HG03521 (cell line): ENCODE measurements around the gene CTBS.
"Not testable (repeated sequence)": the region's sequence is repeated elsewhere in the genome, so short reads cannot be mapped to it uniquely, and the experiment has no call there.

Experiments
- ATAC-seq: cut with Tn5 transposase; IDR thresholded peaks from one replicate; pipeline ENCODE4 v1.9.1; 2021; ENCODE audit warnings: mild to moderate bottlenecking, moderate library complexity; ENCODE audit not compliant: unreplicated experiment

CTBS gene, protein sequence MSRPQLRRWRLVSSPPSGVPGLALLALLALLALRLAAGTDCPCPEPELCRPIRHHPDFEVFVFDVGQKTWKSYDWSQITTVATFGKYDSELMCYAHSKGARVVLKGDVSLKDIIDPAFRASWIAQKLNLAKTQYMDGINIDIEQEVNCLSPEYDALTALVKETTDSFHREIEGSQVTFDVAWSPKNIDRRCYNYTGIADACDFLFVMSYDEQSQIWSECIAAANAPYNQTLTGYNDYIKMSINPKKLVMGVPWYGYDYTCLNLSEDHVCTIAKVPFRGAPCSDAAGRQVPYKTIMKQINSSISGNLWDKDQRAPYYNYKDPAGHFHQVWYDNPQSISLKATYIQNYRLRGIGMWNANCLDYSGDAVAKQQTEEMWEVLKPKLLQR

GRCh38 chr1:84573967-84574842 lies at the start of gene CTBS:
Gene CTBS, minus strand, starts transcription at chr1:84574440. Its CDS starts 25 bp downstream, at chr1:84574415.
- peak; percentile 89 for ATAC-seq

- no peak for ATAC-seq
Observed at GRCh38 chr1:84621553-84621952, 47.3 kb upstream of the CTBS start.

GRCh38 chr1:84620720-84621313 lies 46.6 kb upstream of the CTBS start:
- ATAC-seq, result peak; percentile 91

DNA sequence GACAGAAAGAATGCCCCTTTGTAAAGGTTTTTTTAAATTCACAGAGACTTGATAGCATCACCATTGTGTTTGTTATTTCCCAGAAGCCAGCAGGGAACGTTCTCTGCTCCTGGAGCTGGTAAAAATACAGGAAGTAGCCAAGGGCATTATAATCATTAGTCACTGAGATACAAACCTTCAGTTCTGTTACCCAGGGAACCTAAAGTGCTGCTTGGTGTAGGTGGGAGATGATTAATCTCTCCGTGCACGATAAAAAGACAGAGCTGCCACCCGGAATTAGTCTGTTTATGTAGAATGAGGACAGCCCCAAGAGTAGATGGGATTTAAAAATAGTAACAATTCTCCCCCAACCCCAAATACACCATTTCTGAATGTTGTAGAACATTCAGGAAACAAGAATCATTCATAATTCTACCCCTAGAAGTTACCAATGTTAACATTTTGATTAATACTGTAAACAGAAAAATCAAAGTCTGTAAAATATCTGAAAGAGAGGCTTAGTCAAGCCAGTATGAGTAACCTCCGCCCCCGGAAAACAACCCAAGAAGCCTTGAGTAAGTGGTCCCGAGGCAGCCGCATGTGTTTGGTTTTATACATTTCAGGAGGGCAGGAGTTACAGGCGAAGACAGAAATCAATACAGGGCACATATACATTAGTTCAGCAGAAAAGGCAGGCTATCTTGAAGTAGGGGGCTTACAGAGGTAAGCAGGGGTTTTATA lies 45.3 kb upstream of the CTBS start:
- ATAC-seq, result no peak

GRCh38 chr1:84617349-84617748 lies 43.1 kb upstream of the CTBS start:
- ATAC-seq, result no peak

DNA sequence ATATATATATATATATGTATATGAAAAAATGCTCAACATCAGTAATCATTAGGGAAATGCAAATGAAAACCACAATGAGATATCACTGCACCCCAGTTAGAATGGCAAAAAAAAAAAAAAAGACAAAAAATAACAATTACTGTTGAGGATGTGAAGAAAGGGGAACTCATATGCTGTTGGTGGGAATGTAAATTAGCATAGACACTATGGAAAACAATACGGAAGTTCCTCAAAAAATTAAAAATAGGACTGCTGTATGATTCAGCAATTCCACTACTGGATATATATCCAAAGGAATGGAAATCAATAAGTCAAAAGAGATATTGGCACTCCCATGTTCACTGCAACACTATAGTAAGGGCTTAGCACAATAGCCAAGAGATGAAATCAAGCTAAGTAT lies 41.5 kb upstream of the CTBS start:
- no peak for ATAC-seq

DNA sequence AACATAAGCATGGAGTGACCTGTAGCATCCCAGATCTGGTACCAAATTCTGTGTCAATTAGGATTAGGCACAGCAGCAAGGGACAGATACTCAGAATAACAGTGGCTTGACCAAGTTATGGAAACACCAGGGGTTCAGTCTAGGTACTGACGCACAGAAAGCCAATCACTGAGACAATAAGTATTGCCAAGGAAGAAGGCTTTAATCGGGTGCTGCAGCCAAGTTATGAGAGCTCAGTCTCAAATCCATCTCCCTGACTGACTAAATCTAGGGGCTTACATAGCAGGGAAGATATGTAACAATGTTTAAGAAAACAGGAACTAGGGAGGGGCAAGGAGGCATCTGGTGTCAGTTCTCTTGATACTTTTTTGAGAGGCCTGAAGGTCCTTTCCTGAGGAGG lies 39.6 kb upstream of the CTBS start:
- no peak for ATAC-seq

- ATAC-seq, result no peak
Observed at GRCh38 chr1:84613026-84613425, 38.8 kb upstream of the CTBS start.

GRCh38 chr1:84611796-84612195 lies 37.6 kb upstream of the CTBS start:
- ATAC-seq, result no peak

GRCh38 chr1:84611091-84611490 lies 36.9 kb upstream of the CTBS start:
- no peak for ATAC-seq

GRCh38 chr1:84606977-84607376 lies 32.7 kb upstream of the CTBS start:
- ATAC-seq, result no peak

- ATAC-seq, result no peak
Observed at GRCh38 chr1:84605157-84605556, 30.9 kb upstream of the CTBS start.

DNA sequence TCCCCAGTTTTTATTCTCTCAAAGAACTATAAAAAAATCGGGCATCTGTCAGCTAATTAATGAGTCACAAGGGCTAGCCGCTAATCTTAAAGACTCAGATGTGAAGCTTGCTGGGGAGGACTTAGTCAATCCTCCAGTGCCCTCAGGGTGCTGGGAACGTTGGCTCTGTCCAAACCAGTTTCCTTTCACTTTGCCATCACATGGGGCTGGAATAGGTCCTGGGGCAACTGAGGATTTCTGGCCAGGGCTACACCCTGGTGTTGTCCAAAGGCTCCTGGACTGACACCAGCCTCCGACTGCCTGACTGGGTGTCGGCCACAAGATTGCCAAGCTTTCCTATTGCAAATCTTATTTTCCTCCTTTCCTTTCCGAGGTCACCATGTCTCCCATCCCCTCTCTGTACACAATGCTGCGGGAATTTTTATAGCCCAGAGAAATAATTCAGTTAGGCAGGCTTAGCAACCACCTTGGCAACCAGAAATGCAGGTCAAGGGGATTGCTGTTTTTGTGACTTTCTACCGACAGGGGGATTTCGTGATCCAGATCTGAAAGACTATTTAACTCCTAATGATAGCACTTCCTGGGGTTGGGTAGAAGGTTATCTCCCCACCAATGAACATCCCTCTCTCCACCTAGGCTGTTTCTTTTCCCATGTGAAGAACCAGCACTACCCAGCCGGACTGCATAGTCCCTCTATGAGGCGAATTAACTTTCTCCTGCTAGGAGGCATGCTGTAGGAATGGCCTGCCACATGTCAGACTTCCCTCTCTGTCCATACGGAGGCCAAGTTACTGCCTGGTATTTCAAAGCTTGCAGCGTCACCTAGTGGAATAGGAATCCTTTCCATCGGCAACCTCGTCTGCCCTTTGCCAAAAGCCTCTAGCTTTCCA lies 29.9 kb upstream of the CTBS start:
- ATAC-seq, result no peak

GRCh38 chr1:84603223-84603622 lies 29.0 kb upstream of the CTBS start:
- no peak for ATAC-seq

DNA sequence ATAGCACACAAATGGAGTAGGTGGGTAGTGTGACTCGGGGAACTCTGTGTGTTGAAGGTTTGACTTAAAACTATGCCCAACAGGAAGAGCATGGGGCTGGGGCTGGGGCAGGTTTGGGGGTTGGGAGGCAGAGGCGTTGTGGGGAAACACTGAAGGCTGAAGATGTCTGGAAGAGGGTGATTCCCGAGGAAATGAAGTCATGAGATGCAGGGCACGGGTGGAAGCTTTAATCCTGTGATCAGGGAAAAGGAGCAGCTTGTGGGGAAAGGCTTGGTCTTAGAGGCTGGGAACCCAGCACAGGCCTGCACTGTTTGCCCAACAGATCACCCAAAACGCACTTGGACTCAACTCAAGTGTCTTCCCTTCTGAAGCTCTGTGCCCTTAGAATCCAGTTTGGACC lies 26.6 kb upstream of the CTBS start:
- ATAC-seq, result no peak

DNA sequence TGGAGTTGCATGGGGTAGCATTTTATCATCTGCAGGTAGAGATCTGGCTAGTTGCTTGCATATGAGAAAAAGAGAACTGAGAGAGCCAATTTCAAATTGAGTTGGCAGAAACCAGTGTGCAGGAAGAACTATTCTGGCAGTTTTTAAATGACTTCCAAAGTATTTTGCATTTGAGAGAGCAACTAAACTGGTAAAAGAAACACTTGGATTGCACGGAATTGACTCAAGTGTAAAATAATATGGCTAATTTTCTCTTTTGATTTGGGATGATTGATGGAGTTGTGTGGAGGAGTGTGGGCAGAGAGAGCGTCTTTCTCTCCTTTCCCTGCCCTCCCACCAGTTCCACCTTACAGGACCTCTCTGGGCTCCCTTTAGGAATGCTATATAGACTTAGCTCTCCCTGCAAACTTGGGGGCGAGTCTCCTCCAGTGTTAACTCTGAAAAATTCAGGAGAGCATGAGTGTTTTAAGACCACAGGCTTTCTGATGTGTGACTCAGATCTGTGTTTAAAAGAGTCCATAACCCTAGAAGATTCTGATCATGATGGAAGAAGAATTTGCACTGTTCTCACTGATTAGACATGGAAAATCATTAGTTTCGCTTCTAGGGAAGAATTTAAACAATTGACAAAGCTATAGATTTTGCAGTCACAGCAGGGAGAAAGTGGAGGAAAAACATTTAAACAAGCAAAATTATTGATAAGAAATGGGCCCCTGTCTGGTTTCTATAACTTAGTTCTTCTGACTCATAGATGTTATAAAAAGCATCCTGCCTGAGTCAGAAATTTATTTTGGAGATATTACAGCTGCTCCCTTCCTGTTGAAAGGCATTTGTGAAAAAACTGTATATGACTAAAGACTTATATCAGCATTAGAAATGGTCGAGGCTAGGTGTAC lies 24.9 kb upstream of the CTBS start:
- ATAC-seq, result peak; percentile 61

- no peak for ATAC-seq
Observed at GRCh38 chr1:84598418-84598817, 24.2 kb upstream of the CTBS start.

- ATAC-seq, result no peak
Observed at GRCh38 chr1:84597011-84597410, 22.8 kb upstream of the CTBS start.

- ATAC-seq, result not testable (repeated sequence)
Observed at GRCh38 chr1:84594959-84595358, 20.7 kb upstream of the CTBS start.
